Subcutaneous adipose tissue (tissue), 4 donors: Measurements from ENCODE around the gene SPATA9. TPM values are rescaled to one million over a fixed set of nuclear protein-coding genes. Genes with fewer than 3 reads are reported as not detected.

ENCODE experiments used
- total RNA-seq, 4 donors: library from RNA; depleted of rRNA; stranded (reverse); fragments of >200 nt; gene quantifications; one replicate each; pipeline ENCODE4 v1.1.0, GENCODE V29; 2016
- TF ChIP-seq, protein P1 (sequence below): fragments of 450-650 bp; IDR thresholded peaks from one replicate; pipeline ENCODE4 v1.5.1; 2016; ENCODE audit warnings: low read depth, mild to moderate bottlenecking, control low read depth, antibody characterized with exemption, moderate library complexity

Gene SPATA9
- total RNA-seq, 4 donors from 2014 or later, result 2.4 to 4.7 TPM; not detected in 2

- TF ChIP-seq, protein P1, sequence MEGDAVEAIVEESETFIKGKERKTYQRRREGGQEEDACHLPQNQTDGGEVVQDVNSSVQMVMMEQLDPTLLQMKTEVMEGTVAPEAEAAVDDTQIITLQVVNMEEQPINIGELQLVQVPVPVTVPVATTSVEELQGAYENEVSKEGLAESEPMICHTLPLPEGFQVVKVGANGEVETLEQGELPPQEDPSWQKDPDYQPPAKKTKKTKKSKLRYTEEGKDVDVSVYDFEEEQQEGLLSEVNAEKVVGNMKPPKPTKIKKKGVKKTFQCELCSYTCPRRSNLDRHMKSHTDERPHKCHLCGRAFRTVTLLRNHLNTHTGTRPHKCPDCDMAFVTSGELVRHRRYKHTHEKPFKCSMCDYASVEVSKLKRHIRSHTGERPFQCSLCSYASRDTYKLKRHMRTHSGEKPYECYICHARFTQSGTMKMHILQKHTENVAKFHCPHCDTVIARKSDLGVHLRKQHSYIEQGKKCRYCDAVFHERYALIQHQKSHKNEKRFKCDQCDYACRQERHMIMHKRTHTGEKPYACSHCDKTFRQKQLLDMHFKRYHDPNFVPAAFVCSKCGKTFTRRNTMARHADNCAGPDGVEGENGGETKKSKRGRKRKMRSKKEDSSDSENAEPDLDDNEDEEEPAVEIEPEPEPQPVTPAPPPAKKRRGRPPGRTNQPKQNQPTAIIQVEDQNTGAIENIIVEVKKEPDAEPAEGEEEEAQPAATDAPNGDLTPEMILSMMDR, result no peak
These were observed 18.5 kb downstream of the SPATA9 start for GRCh38 chr5:95664204-95664786.

GRCh38 chr5:95662946-95663345 lies 19.8 kb downstream of the SPATA9 start:
- TF ChIP-seq, protein P1, result no peak

- TF ChIP-seq, protein P1, result no peak
These were observed 22.7 kb downstream of the SPATA9 start for GRCh38 chr5:95660060-95660459.

- TF ChIP-seq, protein P1, result no peak
These were observed 27.2 kb downstream of the SPATA9 start for GRCh38 chr5:95655575-95655974.

DNA sequence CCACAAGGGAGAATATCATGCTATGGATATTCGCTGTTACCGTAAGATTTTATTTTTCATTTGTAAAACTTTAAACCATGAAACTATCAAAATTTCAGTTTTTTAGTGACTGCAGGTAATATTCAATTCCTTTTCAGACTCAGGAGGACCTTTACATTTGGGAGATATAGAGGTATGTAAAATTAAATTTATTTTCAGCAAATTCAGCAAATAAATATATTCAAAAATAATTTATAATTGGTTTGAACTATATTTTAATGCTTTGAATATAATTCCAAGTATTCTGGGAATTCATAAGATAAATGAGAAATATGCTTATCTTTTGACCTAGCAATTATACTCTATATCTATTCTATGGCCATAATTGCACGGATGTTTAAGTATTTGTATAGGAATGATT lies 28.6 kb downstream of the SPATA9 start:
- TF ChIP-seq, protein P1, result no peak

DNA sequence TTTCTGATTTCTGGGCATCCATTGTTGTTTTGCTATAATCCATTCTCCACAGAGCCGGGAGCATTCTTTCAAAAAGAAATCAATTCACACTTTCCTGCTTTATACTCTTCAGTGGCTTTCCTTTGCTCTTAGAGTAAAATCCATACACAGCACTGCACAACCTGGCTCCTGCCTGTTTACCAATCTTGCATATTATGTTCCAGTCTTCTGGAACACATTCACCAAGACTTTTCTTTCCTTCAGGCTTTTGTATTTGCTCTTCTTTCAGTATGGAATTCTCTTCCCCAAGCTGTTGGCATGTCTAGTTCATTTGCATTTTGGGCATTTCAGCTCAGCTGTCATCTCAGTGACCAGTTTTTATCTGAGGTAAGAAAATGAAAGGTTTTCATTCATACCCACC lies 29.9 kb downstream of the SPATA9 start:
- TF ChIP-seq, protein P1, result no peak

GRCh38 chr5:95649842-95650620 lies 32.8 kb downstream of the SPATA9 start:
- TF ChIP-seq, protein P1, result no peak
